HCT116 (cell line): ENCODE measurements around the gene TMEM51. TPM values are rescaled to one million over a fixed set of nuclear protein-coding genes. Genes with fewer than 3 reads are reported as not detected.

Experiments
- ATAC-seq: fragments of 200-7000 bp; cut with Tn5 transposase; 2 replicates; pipeline ENCODE4 v1.9.1; 2020; ENCODE audit warnings: mild to moderate bottlenecking, moderate library complexity
- BruUV-seq: library from RNA; stranded (reverse); fragments of 400-500 nt; replicated peaks from 2 replicates; lab custom pipeline; 2021; lab: Mats Ljungman, UMichigan
- CTCF ChIA-PET: fragments of 300-600 bp; sonication (Branson Sonifier 250); formaldehyde crosslinking; loops from one replicate; lab custom pipeline; 2021; ENCODE audit warnings: antibody characterized with exemption; lab: Charles Lee
- POLR2A ChIA-PET: fragments of 300-600, 350-600 bp; sonication (Branson Sonifier 250); formaldehyde crosslinking; loops from one replicate; lab custom pipeline; 2021; ENCODE audit warnings: antibody characterized with exemption; lab: Charles Lee
- RAD21 ChIA-PET, 2 experiments: fragments of 300-600 bp; sonication (Branson Sonifier 250); formaldehyde crosslinking; loops; one replicate each; lab custom pipeline; 2023; ENCODE audit warnings: low total read pairs in 2 of 2; ENCODE audit not compliant: uncharacterized antibody in 2 of 2, unreplicated experiment in 2 of 2, low non-redundant PET in 1 of 2; lab: Charles Lee
- DNase-seq: peaks from one replicate; pipeline ENCODE4 v3.0.0-alpha.2; 2010; ENCODE audit warnings: low read depth, low spot score
- H2AFZ ChIP-seq: fragments of 200-600 bp; shearing (Covaris generic), sonication (generic); 2 replicates; pipeline ENCODE4 v1.6.1; 2017; ENCODE audit warnings: low read depth, mixed run types, mixed read lengths, antibody characterized with exemption, low read length; ENCODE audit not compliant: poor library complexity, severe bottlenecking
- H3K27ac ChIP-seq: 2 replicates; pipeline ENCODE4 v1.5.1; 2012; ENCODE audit warnings: low read depth, low read length
- H3K27me3 ChIP-seq: fragments of 200-600 bp; sonication (generic); 2 replicates; pipeline ENCODE4 v1.6.1; 2016; ENCODE audit warnings: mixed run types, low read length, mixed read lengths; ENCODE audit not compliant: insufficient read depth
- H3K36me3 ChIP-seq, 2 experiments: fragments of 200-500 bp in 1 of 2; fragments of 200-600 bp in 1 of 2; sonication (Bioruptor generic) in 1 of 2; sonication (generic) in 1 of 2; 2 replicates each; pipeline versions ENCODE4 v1.5.1 to v1.6.1; 2014 to 2016; ENCODE audit warnings: low read length in 2 of 2, inconsistent platforms in 1 of 2, mixed read lengths in 1 of 2, mixed run types in 1 of 2; ENCODE audit not compliant: insufficient read depth in 2 of 2, control insufficient read depth in 1 of 2
- H3K4me1 ChIP-seq, 2 experiments: fragments of 200-600 bp in 1 of 2; sonication (generic) in 1 of 2; 2 replicates each; pipeline versions ENCODE4 v1.5.1 to v1.6.1; 2012 to 2017; ENCODE audit warnings: low read length in 2 of 2, inconsistent platforms in 1 of 2, mild to moderate bottlenecking in 1 of 2, mixed read lengths in 1 of 2, mixed run types in 1 of 2, moderate library complexity in 1 of 2; ENCODE audit not compliant: insufficient read depth in 2 of 2, control insufficient read depth in 1 of 2
- H3K4me2 ChIP-seq: fragments of 200-600 bp; sonication (generic); 2 replicates; pipeline ENCODE4 v1.6.1; 2017; ENCODE audit warnings: mixed run types, low read length, mixed read lengths
- H3K4me3 ChIP-seq, 2 experiments: fragments of 200-600 bp in 1 of 2; sonication (generic) in 1 of 2; replicated peaks in 1 of 2; 2 replicates each; pipeline ENCODE4 v1.5.1; 2011 to 2016; ENCODE audit warnings: low read length in 2 of 2, control low read depth in 1 of 2, low read depth in 1 of 2, mild to moderate bottlenecking in 1 of 2, mixed read lengths in 1 of 2, mixed run types in 1 of 2
- H3K79me2 ChIP-seq: fragments of 200-600 bp; sonication (generic); 2 replicates; pipeline ENCODE4 v1.6.1; 2017; ENCODE audit warnings: mild to moderate bottlenecking, mixed run types, low read length, moderate library complexity, mixed read lengths; ENCODE audit not compliant: insufficient read depth
- H3K9ac ChIP-seq: fragments of 200-600 bp; sonication (generic); 2 replicates; pipeline ENCODE4 v1.6.1; 2016; ENCODE audit warnings: low read length, mixed read lengths
- H3K9me2 ChIP-seq: fragments of 200-600 bp; sonication (generic), shearing (Covaris generic); 2 replicates; pipeline ENCODE4 v1.6.1; 2017; ENCODE audit warnings: mixed run types, mild to moderate bottlenecking, moderate library complexity; ENCODE audit not compliant: insufficient read depth
- H3K9me3 ChIP-seq, 2 experiments: fragments of 200-500 bp in 1 of 2; fragments of 200-600 bp in 1 of 2; sonication (Bioruptor generic) in 1 of 2; sonication (generic) in 1 of 2; 2 replicates each; pipeline ENCODE4 v1.6.1; 2014 to 2017; ENCODE audit warnings: low read length in 2 of 2, mixed read lengths in 2 of 2, inconsistent platforms in 1 of 2, low read depth in 1 of 2, mild to moderate bottlenecking in 1 of 2, mixed run types in 1 of 2, moderate library complexity in 1 of 2; ENCODE audit not compliant: control insufficient read depth in 1 of 2, insufficient read depth in 1 of 2
- H4K20me1 ChIP-seq: fragments of 200-600 bp; sonication (generic), shearing (Covaris generic); 2 replicates; pipeline ENCODE4 v1.6.1; 2017; ENCODE audit warnings: mixed run types, mild to moderate bottlenecking, moderate library complexity; ENCODE audit not compliant: insufficient read depth
- EGR1 ChIP-seq: IDR thresholded peaks from 2 replicates; pipeline ENCODE4 v1.6.1; 2012; ENCODE audit warnings: low read depth
- JUND ChIP-seq: IDR thresholded peaks from 2 replicates; pipeline ENCODE4 v1.6.1; 2012
- POLR2AphosphoS5 ChIP-seq: IDR thresholded peaks from 2 replicates; pipeline ENCODE4 v1.6.1; 2011; ENCODE audit warnings: mild to moderate bottlenecking, low read depth, low read length, moderate library complexity
- SRF ChIP-seq: IDR thresholded peaks from 2 replicates; pipeline ENCODE4 v1.6.1; 2012; ENCODE audit warnings: low read depth
- ZFX ChIP-seq: fragments of 450-650 bp; IDR thresholded peaks from 2 replicates; pipeline ENCODE4 v1.6.1; 2017
- ZNF274 ChIP-seq: fragments of 200-500 bp; sonication (Bioruptor generic); IDR thresholded peaks from 2 replicates; pipeline ENCODE4 v1.6.1; 2014; ENCODE audit warnings: mild to moderate bottlenecking, low read depth, low read length, inconsistent platforms
- intact Hi-C: fragments of 100-400 bp; cut with micrococcal nuclease; formaldehyde crosslinking; loops from 2 replicates; pipeline ENCODE4 v1.10.0; 2022
- total RNA-seq: library from RNA; stranded (reverse); gene quantifications from one replicate; pipeline ENCODE4 v1.2.1, GENCODE V29; 2021; ENCODE audit not compliant: unreplicated experiment
- TF ChIP-seq, protein P1 (sequence below): IDR thresholded peaks from 2 replicates; pipeline ENCODE4 v1.6.1; 2012

Gene TMEM51
- total RNA-seq, 1 experiment from 2014 or later: 16.6 TPM

DNA sequence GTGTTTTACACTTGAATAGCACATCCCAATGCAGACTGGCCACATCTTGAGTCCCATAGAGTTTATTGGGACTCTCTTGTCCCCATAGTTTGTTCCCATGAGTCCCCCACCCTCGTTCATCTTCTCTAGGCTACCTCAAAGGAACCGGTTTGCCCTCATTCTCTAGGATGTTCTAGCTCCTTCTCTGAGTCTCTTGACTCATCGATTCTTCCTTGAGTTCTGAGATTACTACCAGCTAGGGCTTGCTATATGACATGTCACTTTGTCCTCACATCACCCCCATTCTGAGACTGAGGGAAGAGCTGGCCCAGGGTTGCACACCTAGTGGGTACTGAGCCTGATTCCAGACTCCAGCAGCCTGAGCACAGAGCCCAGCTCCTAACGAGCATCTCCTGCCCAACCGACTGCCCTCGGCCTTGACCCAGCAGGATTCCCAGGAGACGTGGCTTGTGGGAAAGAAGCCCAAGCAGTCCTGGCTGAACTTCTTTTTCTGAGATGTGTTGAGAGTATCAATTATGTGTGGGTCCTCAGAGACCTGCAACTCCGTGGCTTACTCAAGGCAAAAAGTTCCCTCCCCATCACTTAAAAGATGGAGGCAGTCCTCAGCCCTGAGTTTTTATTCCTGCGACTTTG is 42.0 kb downstream of the TMEM51 start:
- no peaks in the 10 kb centered on the region for H4K20me1 ChIP-seq
- no peak overlapping the region for H3K4me3 ChIP-seq
- ChIA-PET RAD21 (no interaction called here), POLR2A (no interaction called here), CTCF (interaction anchor here (2.3 kb wide), 1 partner anchor 43 kb away, joined by 7 read pairs; no protein-coding TSS in a partner anchor)
- no peak overlapping the region for H3K27ac ChIP-seq
- ATAC-seq (no peak), DNase-seq (no peak)
- no peak overlapping the region for H2AFZ ChIP-seq
- H3K4me1 ChIP-seq: peaks cover 25 to 73% of the 10 kb centered on the region in 2 experiments
- no peaks in the 10 kb centered on the region for H3K9me2 ChIP-seq
- no TSS peak for BruUV-seq
- no peaks in the 10 kb centered on the region for H3K27me3 ChIP-seq
- no peaks in the 10 kb centered on the region; a peak in 1 of 4 replicates for H3K36me3 ChIP-seq
- peaks cover 66% of the 10 kb centered on the region for H3K79me2 ChIP-seq
- intact Hi-C loops: no loop called here
- no peak overlapping the region for H3K9ac ChIP-seq
- no peak for TF ChIP-seq ZFX
- TF ChIP-seq, protein P1, sequence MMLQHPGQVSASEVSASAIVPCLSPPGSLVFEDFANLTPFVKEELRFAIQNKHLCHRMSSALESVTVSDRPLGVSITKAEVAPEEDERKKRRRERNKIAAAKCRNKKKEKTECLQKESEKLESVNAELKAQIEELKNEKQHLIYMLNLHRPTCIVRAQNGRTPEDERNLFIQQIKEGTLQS: no peak
- no peak for TF ChIP-seq SRF
- no peak overlapping the region for H3K4me2 ChIP-seq
- no peaks in the 10 kb centered on the region for H3K9me3 ChIP-seq

DNA sequence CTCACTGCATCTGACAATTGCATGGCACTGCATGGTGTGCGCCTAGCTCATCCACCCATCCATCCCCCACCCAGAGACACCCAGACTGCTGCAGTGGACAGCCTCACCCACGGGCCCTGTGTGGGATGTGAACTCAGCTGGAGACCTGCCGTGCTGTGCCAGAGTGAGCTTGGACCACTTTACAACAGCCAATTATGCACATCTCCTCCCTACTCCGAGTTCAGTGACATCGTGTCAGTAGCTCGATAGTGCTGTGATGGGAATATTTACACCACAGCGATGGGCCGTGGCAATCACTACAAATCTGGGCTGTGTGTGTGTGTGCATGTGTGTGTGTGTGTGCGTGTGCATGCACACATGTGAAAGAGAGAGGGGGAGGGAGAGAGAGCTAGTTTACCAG is 42.5 kb downstream of the TMEM51 start:
- Histone ChIP-seq H3K27ac (no peak overlapping the region), H3K4me1 (peaks cover 28 to 75% of the 10 kb centered on the region in 2 experiments), H3K9me3 (no peaks in the 10 kb centered on the region), H3K4me2 (no peak overlapping the region), H3K27me3 (no peaks in the 10 kb centered on the region), H3K36me3 (no peaks in the 10 kb centered on the region; a peak in 1 of 4 replicates), H3K9ac (no peak overlapping the region), H3K79me2 (peaks cover 68% of the 10 kb centered on the region), H4K20me1 (no peaks in the 10 kb centered on the region), H3K9me2 (no peaks in the 10 kb centered on the region), H3K4me3 (no peak overlapping the region), H2AFZ (no peak overlapping the region)
- BruUV-seq: no TSS peak
- ChIA-PET CTCF (interaction anchor here (2.3 kb wide), 1 partner anchor 44 kb away, joined by 7 read pairs; no protein-coding TSS in a partner anchor), POLR2A (no interaction called here), RAD21 (no interaction called here)
- DNase-seq (no peak), ATAC-seq (no peak)
- intact Hi-C loops: no loop called here
- TF ChIP-seq JUND (no peak), ZNF274 (no peak), EGR1 (no peak), POLR2AphosphoS5 (no peak)
